HL-60 (cell line): ENCODE results near the gene KBTBD13.
A peak's percentile ranks its signal among the peaks of the same experiment; 100 is the strongest.
"Not testable (repeated sequence)": the region's sequence is repeated elsewhere in the genome, so short reads cannot be mapped to it uniquely, and the experiment has no call there.

Experiments
- DNase-seq, 2 experiments: peaks; one replicate each; pipeline ENCODE4 v3.0.0-alpha.2; 2010 to 2020; ENCODE audit warnings: low read depth in 1 of 2, low spot score in 1 of 2
- H3K27ac ChIP-seq: fragments of 250-450 bp; sonication (Bioruptor Pico); replicated peaks from 2 replicates; pipeline ENCODE4 v1.5.1; 2020; ENCODE audit warnings: mild to moderate bottlenecking, moderate library complexity
- H3K27me3 ChIP-seq: fragments of 250-450 bp; sonication (Bioruptor Pico); 2 replicates; pipeline ENCODE4 v1.5.1; 2021; ENCODE audit warnings: mild to moderate bottlenecking, moderate library complexity; ENCODE audit not compliant: insufficient read depth, poor library complexity, severe bottlenecking
- H3K4me3 ChIP-seq: replicated peaks from 2 replicates; pipeline ENCODE4 v1.5.1; 2011; ENCODE audit warnings: mild to moderate bottlenecking, control low read depth, low read length; ENCODE audit not compliant: insufficient read depth
- GABPA ChIP-seq: IDR thresholded peaks from 2 replicates; pipeline ENCODE4 v1.6.1; 2012; ENCODE audit warnings: low read depth
- POLR2AphosphoS5 ChIP-seq: IDR thresholded peaks from 2 replicates; pipeline ENCODE4 v1.6.1; 2012; ENCODE audit warnings: low read depth
- SPI1 ChIP-seq: IDR thresholded peaks from 2 replicates; pipeline ENCODE4 v1.6.1; 2012; ENCODE audit warnings: low read depth, mild to moderate bottlenecking, borderline replicate concordance
- TF ChIP-seq, protein P1 (sequence below): IDR thresholded peaks from one replicate; pipeline ENCODE4 v1.5.1; 2011; ENCODE audit warnings: low read length, control low read depth, inconsistent platforms; ENCODE audit not compliant: insufficient read depth
- TF ChIP-seq, protein P2 (sequence below): IDR thresholded peaks from 2 replicates; pipeline ENCODE4 v1.6.1; 2012; ENCODE audit warnings: low read depth; ENCODE audit not compliant: insufficient replicate concordance

Gene KBTBD13

GRCh38 chr15:65040461-65040860 lies 36.1 kb upstream of the KBTBD13 start:
- Histone ChIP-seq H3K27me3 (no peaks in the 10 kb centered on the region), H3K27ac (no peak overlapping the region), H3K4me3 (no peak overlapping the region)
- no peak for DNase-seq
- 0 out of 2 replicates have a peak, but pooled peaks have one; percentile 33 for TF ChIP-seq SPI1
- TF ChIP-seq, protein P1, sequence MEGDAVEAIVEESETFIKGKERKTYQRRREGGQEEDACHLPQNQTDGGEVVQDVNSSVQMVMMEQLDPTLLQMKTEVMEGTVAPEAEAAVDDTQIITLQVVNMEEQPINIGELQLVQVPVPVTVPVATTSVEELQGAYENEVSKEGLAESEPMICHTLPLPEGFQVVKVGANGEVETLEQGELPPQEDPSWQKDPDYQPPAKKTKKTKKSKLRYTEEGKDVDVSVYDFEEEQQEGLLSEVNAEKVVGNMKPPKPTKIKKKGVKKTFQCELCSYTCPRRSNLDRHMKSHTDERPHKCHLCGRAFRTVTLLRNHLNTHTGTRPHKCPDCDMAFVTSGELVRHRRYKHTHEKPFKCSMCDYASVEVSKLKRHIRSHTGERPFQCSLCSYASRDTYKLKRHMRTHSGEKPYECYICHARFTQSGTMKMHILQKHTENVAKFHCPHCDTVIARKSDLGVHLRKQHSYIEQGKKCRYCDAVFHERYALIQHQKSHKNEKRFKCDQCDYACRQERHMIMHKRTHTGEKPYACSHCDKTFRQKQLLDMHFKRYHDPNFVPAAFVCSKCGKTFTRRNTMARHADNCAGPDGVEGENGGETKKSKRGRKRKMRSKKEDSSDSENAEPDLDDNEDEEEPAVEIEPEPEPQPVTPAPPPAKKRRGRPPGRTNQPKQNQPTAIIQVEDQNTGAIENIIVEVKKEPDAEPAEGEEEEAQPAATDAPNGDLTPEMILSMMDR = no peak

- DNase-seq = no peak
- no peaks in the 10 kb centered on the region for H3K27me3 ChIP-seq
- no peak overlapping the region for H3K27ac ChIP-seq
- TF ChIP-seq POLR2AphosphoS5 (no peak), GABPA (no peak), SPI1 (no peak)
- TF ChIP-seq, protein P1 = no peak
- TF ChIP-seq, protein P2, sequence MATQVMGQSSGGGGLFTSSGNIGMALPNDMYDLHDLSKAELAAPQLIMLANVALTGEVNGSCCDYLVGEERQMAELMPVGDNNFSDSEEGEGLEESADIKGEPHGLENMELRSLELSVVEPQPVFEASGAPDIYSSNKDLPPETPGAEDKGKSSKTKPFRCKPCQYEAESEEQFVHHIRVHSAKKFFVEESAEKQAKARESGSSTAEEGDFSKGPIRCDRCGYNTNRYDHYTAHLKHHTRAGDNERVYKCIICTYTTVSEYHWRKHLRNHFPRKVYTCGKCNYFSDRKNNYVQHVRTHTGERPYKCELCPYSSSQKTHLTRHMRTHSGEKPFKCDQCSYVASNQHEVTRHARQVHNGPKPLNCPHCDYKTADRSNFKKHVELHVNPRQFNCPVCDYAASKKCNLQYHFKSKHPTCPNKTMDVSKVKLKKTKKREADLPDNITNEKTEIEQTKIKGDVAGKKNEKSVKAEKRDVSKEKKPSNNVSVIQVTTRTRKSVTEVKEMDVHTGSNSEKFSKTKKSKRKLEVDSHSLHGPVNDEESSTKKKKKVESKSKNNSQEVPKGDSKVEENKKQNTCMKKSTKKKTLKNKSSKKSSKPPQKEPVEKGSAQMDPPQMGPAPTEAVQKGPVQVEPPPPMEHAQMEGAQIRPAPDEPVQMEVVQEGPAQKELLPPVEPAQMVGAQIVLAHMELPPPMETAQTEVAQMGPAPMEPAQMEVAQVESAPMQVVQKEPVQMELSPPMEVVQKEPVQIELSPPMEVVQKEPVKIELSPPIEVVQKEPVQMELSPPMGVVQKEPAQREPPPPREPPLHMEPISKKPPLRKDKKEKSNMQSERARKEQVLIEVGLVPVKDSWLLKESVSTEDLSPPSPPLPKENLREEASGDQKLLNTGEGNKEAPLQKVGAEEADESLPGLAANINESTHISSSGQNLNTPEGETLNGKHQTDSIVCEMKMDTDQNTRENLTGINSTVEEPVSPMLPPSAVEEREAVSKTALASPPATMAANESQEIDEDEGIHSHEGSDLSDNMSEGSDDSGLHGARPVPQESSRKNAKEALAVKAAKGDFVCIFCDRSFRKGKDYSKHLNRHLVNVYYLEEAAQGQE = no peak
- no peak overlapping the region for H3K4me3 ChIP-seq
Observed at GRCh38 chr15:65041787-65042186, 34.8 kb upstream of the KBTBD13 start.

DNA sequence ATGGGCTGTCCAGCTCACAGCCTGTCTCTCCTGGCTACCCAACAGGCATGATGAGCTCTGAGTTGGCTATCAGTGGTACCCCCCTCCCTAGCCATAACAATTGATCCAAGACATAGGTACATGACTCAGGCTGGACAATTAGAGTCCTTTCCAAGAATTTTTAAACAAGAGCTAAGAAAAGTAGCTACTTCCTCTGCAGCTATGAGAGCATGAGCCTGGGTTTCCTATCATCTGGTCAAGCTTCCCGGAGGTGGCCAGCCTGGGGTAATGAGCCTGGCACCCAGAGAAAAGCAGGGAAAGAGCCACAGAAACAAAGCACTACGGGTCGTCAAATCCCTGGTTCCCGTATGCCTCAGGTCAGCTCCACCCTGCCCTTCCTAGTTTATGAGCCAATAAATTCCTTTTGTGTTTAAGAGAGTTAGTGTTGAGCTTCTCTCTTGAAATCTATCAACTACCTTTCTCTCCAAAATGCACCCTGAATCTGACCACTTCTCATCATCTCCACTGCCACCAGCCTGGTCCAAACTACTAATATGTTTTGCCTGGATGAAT lies 33.7 kb upstream of the KBTBD13 start:
- no peak overlapping the region for H3K27ac ChIP-seq
- TF ChIP-seq, protein P1 = no peak
- no peak for TF ChIP-seq SPI1
- no peak for TF ChIP-seq GABPA
- TF ChIP-seq POLR2AphosphoS5 = no peak
- TF ChIP-seq, protein P2 = no peak
- no peak overlapping the region for H3K4me3 ChIP-seq
- H3K27me3 ChIP-seq = no peaks in the 10 kb centered on the region
- no peak for DNase-seq

GRCh38 chr15:65044218-65044617 lies 32.3 kb upstream of the KBTBD13 start:
- not testable (repeated sequence) for H3K27ac ChIP-seq, H3K4me3 ChIP-seq, H3K27me3 ChIP-seq, DNase-seq
